Spleen (tissue), 11 donors: ENCODE results near the gene ADAMTS4. TPM values are rescaled to one million over a fixed set of nuclear protein-coding genes. Genes with fewer than 3 reads are reported as not detected.

Source experiments
- DNase-seq: peaks from one replicate; pipeline ENCODE4 v3.0.0-alpha.2; 2020
- H3K27ac ChIP-seq, 8 donors: fragments of 200-600 bp; sonication (generic) in 7 of 8; 1 replicate in 4 of 8; 2 replicates in 4 of 8; pipeline versions ENCODE4 v1.5.0 to v1.8.0; 2016 to 2021; ENCODE audit warnings: inconsistent platforms in 4 of 8, mild to moderate bottlenecking in 4 of 8, moderate library complexity in 1 of 8
- H3K27me3 ChIP-seq, 7 donors: fragments of 200-600 bp; sonication (generic) in 6 of 7; replicated peaks in 1 of 7; 1 replicate in 4 of 7; 2 replicates in 3 of 7; pipeline versions ENCODE4 v1.5.0 to v1.8.0; 2016 to 2021; ENCODE audit warnings: inconsistent platforms in 3 of 7, mild to moderate bottlenecking in 1 of 7
- H3K36me3 ChIP-seq, 6 donors: fragments of 200-600 bp; sonication (generic) in 5 of 6; 1 replicate in 4 of 6; 2 replicates in 2 of 6; pipeline versions ENCODE4 v1.5.0 to v1.8.0; 2016 to 2021; ENCODE audit warnings: inconsistent platforms in 2 of 6
- H3K4me1 ChIP-seq, 6 donors: fragments of 200-600 bp; sonication (generic) in 5 of 6; 1 replicate in 3 of 6; 2 replicates in 3 of 6; pipeline versions ENCODE4 v1.5.0 to v1.8.0; 2016 to 2021; ENCODE audit warnings: inconsistent platforms in 3 of 6
- H3K4me3 ChIP-seq, 8 donors: fragments of 200-600 bp; sonication (generic) in 7 of 8; 1 replicate in 4 of 8; 2 replicates in 4 of 8; pipeline versions ENCODE4 v1.5.0 to v1.8.0; 2016 to 2021; ENCODE audit warnings: inconsistent platforms in 4 of 8, mild to moderate bottlenecking in 4 of 8, moderate library complexity in 2 of 8
- H3K9me3 ChIP-seq, 8 donors: fragments of 200-600 bp; sonication (generic) in 7 of 8; 1 replicate in 4 of 8; 2 replicates in 4 of 8; pipeline versions ENCODE4 v1.5.0 to v1.8.0; 2016 to 2021; ENCODE audit warnings: inconsistent platforms in 4 of 8
- POLR2A ChIP-seq, 3 donors: fragments of 450-650 bp; IDR thresholded peaks; one replicate each; pipeline ENCODE4 v1.5.1; 2017; ENCODE audit warnings: antibody characterized with exemption in 3 of 3, mild to moderate bottlenecking in 1 of 3
- POLR2AphosphoS5 ChIP-seq, 3 donors: sonication (generic); formaldehyde crosslinking; IDR thresholded peaks; one replicate each; pipeline ENCODE4 v1.5.1; 2017; ENCODE audit warnings: antibody characterized with exemption in 3 of 3
- WGBS, 5 donors: extraction: QIAGEN DNeasy Blood & Tissue Kit in 3 of 5; methylation state at CpG; one replicate each; pipeline versions ENCODE4 v1.1.5 to v1.1.7; 2013 to 2018; 5-methylcytosine and 5-hydroxymethylcytosine counted together
- intact Hi-C: fragments of 100-400 bp; cut with DNase I; formaldehyde crosslinking; loops from one replicate; pipeline ENCODE4 v1.15.0; 2023; ENCODE audit warnings: low total_unique reads
- polyA plus RNA-seq, 3 donors: library from polyadenylated mRNA; stranded (reverse); fragments of 200-250 nt; gene quantifications; one replicate each; pipeline ENCODE4 v1.2.1, GENCODE V29; 2013
- total RNA-seq, 7 donors: library from RNA; depleted of rRNA in 3 of 7; stranded (reverse); fragments of >200 nt in 3 of 7; fragmentation: NEBNext Ultra II Directional in 4 of 7; extraction: Animal tissue kit (Norgen Biotek cat#: 25700) in 4 of 7; gene quantifications; one replicate each; pipeline versions ENCODE4 v1.1.0 to v1.2.1, GENCODE V29; 2016 to 2021
- TF ChIP-seq, protein P1 (sequence below), 11 experiments: fragments of 200-600 bp in 7 of 11; fragments of 450-650 bp in 4 of 11; sonication (generic) in 4 of 11; IDR thresholded peaks in 8 of 11; conservative IDR thresholded peaks in 3 of 11; 1 replicate in 7 of 11; 2 replicates in 4 of 11; pipeline versions ENCODE4 v1.4.0 to v1.8.0; 2016 to 2021; ENCODE audit warnings: antibody characterized with exemption in 11 of 11, inconsistent platforms in 4 of 11, mild to moderate bottlenecking in 1 of 11
- donor health status: healthy with polysubstance abuse.
- donor health status: DM: no; HTN: no; CAD: no; lungs with moderate emphysema.
- donor health status: DM: no; HTN: no; CAD: no.
- donor health status: Bipolar disorder and iron deficiency.
- donor health status: healthy.
- donor health status: DM: no; HTN: no; CAD: no.
- donor health status: DM: yes; HTN: yes; CAD: no.

ADAMTS4 gene
- total and polyA plus RNA-seq, 10 donors: 0.26 to 37.8 (median 4.0) TPM

- 89 to 97% (median 92%) methylated on average over 7 of the region's 7 CpGs for WGBS, 5 donors
- H3K4me3 ChIP-seq: no peak overlapping the region
- H3K4me1 ChIP-seq: peaks cover 22 to 52% (median 30%) of the 10 kb centered on the region in 6 donors
- no peak overlapping the region for H3K27ac ChIP-seq
- peaks cover 0 to 27% (median 9%) of the 10 kb centered on the region in 6 donors for H3K36me3 ChIP-seq
- intact Hi-C loops: no loop called here
- no peak for TF ChIP-seq POLR2A (IDR thresholded peaks at IDR 0.05)
- TF ChIP-seq, protein P1, sequence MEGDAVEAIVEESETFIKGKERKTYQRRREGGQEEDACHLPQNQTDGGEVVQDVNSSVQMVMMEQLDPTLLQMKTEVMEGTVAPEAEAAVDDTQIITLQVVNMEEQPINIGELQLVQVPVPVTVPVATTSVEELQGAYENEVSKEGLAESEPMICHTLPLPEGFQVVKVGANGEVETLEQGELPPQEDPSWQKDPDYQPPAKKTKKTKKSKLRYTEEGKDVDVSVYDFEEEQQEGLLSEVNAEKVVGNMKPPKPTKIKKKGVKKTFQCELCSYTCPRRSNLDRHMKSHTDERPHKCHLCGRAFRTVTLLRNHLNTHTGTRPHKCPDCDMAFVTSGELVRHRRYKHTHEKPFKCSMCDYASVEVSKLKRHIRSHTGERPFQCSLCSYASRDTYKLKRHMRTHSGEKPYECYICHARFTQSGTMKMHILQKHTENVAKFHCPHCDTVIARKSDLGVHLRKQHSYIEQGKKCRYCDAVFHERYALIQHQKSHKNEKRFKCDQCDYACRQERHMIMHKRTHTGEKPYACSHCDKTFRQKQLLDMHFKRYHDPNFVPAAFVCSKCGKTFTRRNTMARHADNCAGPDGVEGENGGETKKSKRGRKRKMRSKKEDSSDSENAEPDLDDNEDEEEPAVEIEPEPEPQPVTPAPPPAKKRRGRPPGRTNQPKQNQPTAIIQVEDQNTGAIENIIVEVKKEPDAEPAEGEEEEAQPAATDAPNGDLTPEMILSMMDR (IDR thresholded peaks at IDR 0.05 in 8 of 11, conservative IDR thresholded peaks at IDR 0.05 in 3 of 11): no peak
- TF ChIP-seq POLR2AphosphoS5 (IDR thresholded peaks at IDR 0.05): no peak
- H3K9me3 ChIP-seq: no peaks in the 10 kb centered on the region
- peaks cover 0 to 20% (median 0%) of the 10 kb centered on the region in 7 donors for H3K27me3 ChIP-seq
- peak; percentile 17 for DNase-seq
These were observed 25.2 kb upstream of the ADAMTS4 start for GRCh38 chr1:161223805-161224694.

- peaks cover 0 to 27% (median 0%) of the 10 kb centered on the region in 6 donors for H3K36me3 ChIP-seq
- intact Hi-C loops: no loop called here
- 73 to 85% (median 80%) methylated on average over 6 of the region's 6 CpGs for WGBS, 5 donors
- no peak overlapping the region for H3K27ac ChIP-seq
- no peak overlapping the region for H3K4me3 ChIP-seq
- H3K4me1 ChIP-seq: peaks cover 18 to 56% (median 35%) of the 10 kb centered on the region in 6 donors
- no peaks in the 10 kb centered on the region for H3K9me3 ChIP-seq
- peaks cover 0 to 20% (median 0%) of the 10 kb centered on the region in 7 donors for H3K27me3 ChIP-seq
- TF ChIP-seq POLR2AphosphoS5 (IDR thresholded peaks at IDR 0.05) (peak in 1 of 3 donors; percentile 10), POLR2A (IDR thresholded peaks at IDR 0.05) (no peak)
- peak; percentile 41 for DNase-seq
These were observed 23.5 kb upstream of the ADAMTS4 start for GRCh38 chr1:161222175-161223019.

DNA sequence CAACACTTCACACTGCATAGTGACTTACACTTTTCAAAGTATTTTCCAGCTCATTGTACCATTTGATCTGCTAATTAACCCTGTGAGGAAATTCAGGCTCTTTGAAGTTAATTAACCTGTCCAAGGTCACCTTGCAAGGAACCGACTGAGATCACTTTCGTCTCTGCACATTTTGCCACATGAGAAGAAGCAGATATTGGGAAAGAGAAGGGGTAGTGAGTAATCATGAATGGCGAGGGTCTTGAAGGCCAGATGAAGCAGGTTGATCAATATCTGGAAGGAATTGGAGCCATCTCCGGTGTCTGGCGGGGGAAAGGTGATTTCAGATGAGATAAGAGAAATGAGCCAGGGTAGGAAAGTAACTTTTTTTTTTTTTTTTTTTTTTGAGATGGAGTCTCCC, 21.1 kb upstream of the ADAMTS4 start:
- no peaks in the 10 kb centered on the region for H3K9me3 ChIP-seq
- peaks cover 0 to 28% (median 2%) of the 10 kb centered on the region in 6 donors for H3K36me3 ChIP-seq
- H3K27ac ChIP-seq: no peak overlapping the region
- 82 to 90% (median 84%) methylated on average over 5 of the region's 5 CpGs for WGBS, 5 donors
- H3K4me1 ChIP-seq: peaks cover under 1 to 54% (median 23%) of the 10 kb centered on the region in 6 donors
- intact Hi-C loops: no loop called here
- H3K4me3 ChIP-seq: no peak overlapping the region
- no peak for TF ChIP-seq POLR2A (IDR thresholded peaks at IDR 0.05)
- TF ChIP-seq POLR2AphosphoS5 (IDR thresholded peaks at IDR 0.05): no peak
- TF ChIP-seq, protein P1 (IDR thresholded peaks at IDR 0.05 in 8 of 11, conservative IDR thresholded peaks at IDR 0.05 in 3 of 11): no peak
- DNase-seq: no peak
- peaks cover 0 to 20% (median 0%) of the 10 kb centered on the region in 7 donors for H3K27me3 ChIP-seq

GRCh38 chr1:161219078-161219892, 20.4 kb upstream of the ADAMTS4 start:
- no peak overlapping the region for H3K4me3 ChIP-seq
- 88 to 94% (median 93%) methylated on average over 5 of the region's 5 CpGs for WGBS, 5 donors
- peaks cover 0 to 20% (median 0%) of the 10 kb centered on the region in 7 donors for H3K27me3 ChIP-seq
- no peak for DNase-seq
- TF ChIP-seq POLR2AphosphoS5 (IDR thresholded peaks at IDR 0.05) (no peak), POLR2A (IDR thresholded peaks at IDR 0.05) (no peak)
- TF ChIP-seq, protein P1 (IDR thresholded peaks at IDR 0.05 in 8 of 11, conservative IDR thresholded peaks at IDR 0.05 in 3 of 11): no peak
- no peaks in the 10 kb centered on the region for H3K9me3 ChIP-seq
- peaks cover 0 to 35% (median 8%) of the 10 kb centered on the region in 6 donors for H3K36me3 ChIP-seq
- peak overlapping the region in 3 of 8 donors; percentile 89 to 95 (median 94) for H3K27ac ChIP-seq
- intact Hi-C loops: no loop called here
- peaks cover 0 to 54% (median 23%) of the 10 kb centered on the region in 6 donors for H3K4me1 ChIP-seq
